HCT116 (cell line): Measurements from ENCODE around the gene DEPDC5.

ENCODE experiments used
- CEBPB ChIP-seq: IDR thresholded peaks from 2 replicates; pipeline ENCODE4 v1.6.1; 2012; ENCODE audit warnings: low read depth
- EZH2phosphoT487 ChIP-seq: fragments of 200-600 bp; IDR thresholded peaks from 2 replicates; pipeline ENCODE4 v1.6.1; 2018; ENCODE audit warnings: antibody characterized with exemption, borderline replicate concordance
- FOSL1 ChIP-seq: IDR thresholded peaks from 2 replicates; pipeline ENCODE4 v1.6.1; 2012; ENCODE audit warnings: low read depth
- JUND ChIP-seq: IDR thresholded peaks from 2 replicates; pipeline ENCODE4 v1.6.1; 2012
- MAX ChIP-seq: IDR thresholded peaks from 2 replicates; pipeline ENCODE4 v1.6.1; 2012
- POLR2AphosphoS5 ChIP-seq: IDR thresholded peaks from 2 replicates; pipeline ENCODE4 v1.6.1; 2011; ENCODE audit warnings: mild to moderate bottlenecking, low read depth, low read length, moderate library complexity
- RAD21 ChIP-seq: IDR thresholded peaks from 2 replicates; pipeline ENCODE4 v1.6.1; 2012; ENCODE audit warnings: low read depth, mild to moderate bottlenecking
- REST ChIP-seq: IDR thresholded peaks from 2 replicates; pipeline ENCODE4 v1.6.1; 2012; ENCODE audit warnings: low read depth
- SRF ChIP-seq: IDR thresholded peaks from 2 replicates; pipeline ENCODE4 v1.6.1; 2012; ENCODE audit warnings: low read depth
- TCF7L2 ChIP-seq: IDR thresholded peaks from 2 replicates; pipeline ENCODE4 v1.7.0; 2011; ENCODE audit warnings: borderline replicate concordance, inconsistent platforms; ENCODE audit not compliant: insufficient read depth, insufficient read length; ENCODE audit errors: extremely low read depth
- YY1 ChIP-seq: IDR thresholded peaks from 2 replicates; pipeline ENCODE4 v1.6.1; 2011; ENCODE audit warnings: low read length, low read depth, moderate library complexity, mild to moderate bottlenecking; ENCODE audit not compliant: insufficient replicate concordance; ENCODE audit errors: extremely low read depth
- ZNF274 ChIP-seq: fragments of 200-500 bp; sonication (Bioruptor generic); IDR thresholded peaks from 2 replicates; pipeline ENCODE4 v1.6.1; 2014; ENCODE audit warnings: mild to moderate bottlenecking, low read depth, low read length, inconsistent platforms
- TF ChIP-seq, protein P1 (sequence below), 3 experiments: fragments of 200-600 bp in 1 of 3; sonication (generic) in 1 of 3; IDR thresholded peaks in 2 of 3; conservative IDR thresholded peaks in 1 of 3; 2 replicates each; pipeline ENCODE4 v1.5.1; 2012 to 2017; ENCODE audit warnings: low read depth in 2 of 3, low read length in 2 of 3, antibody characterized with exemption in 1 of 3, borderline replicate concordance in 1 of 3, control low read depth in 1 of 3, mild to moderate bottlenecking in 1 of 3, mixed read lengths in 1 of 3, mixed run types in 1 of 3, moderate library complexity in 1 of 3; ENCODE audit not compliant: insufficient read depth in 1 of 3

GRCh38 chr22:31790240-31790639 lies 36.4 kb downstream of the DEPDC5 start:
- TF ChIP-seq MAX (no peak), EZH2phosphoT487 (no peak), JUND (no peak), FOSL1 (no peak), POLR2AphosphoS5 (no peak), REST (no peak), SRF (no peak), RAD21 (no peak), CEBPB (no peak), YY1 (no peak), TCF7L2 (no peak), ZNF274 (no peak)
- TF ChIP-seq, protein P1, sequence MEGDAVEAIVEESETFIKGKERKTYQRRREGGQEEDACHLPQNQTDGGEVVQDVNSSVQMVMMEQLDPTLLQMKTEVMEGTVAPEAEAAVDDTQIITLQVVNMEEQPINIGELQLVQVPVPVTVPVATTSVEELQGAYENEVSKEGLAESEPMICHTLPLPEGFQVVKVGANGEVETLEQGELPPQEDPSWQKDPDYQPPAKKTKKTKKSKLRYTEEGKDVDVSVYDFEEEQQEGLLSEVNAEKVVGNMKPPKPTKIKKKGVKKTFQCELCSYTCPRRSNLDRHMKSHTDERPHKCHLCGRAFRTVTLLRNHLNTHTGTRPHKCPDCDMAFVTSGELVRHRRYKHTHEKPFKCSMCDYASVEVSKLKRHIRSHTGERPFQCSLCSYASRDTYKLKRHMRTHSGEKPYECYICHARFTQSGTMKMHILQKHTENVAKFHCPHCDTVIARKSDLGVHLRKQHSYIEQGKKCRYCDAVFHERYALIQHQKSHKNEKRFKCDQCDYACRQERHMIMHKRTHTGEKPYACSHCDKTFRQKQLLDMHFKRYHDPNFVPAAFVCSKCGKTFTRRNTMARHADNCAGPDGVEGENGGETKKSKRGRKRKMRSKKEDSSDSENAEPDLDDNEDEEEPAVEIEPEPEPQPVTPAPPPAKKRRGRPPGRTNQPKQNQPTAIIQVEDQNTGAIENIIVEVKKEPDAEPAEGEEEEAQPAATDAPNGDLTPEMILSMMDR (IDR thresholded peaks at IDR 0.05 in 2 of 3, conservative IDR thresholded peaks at IDR 0.05 in 1 of 3; ENCODE audit: borderline replicate concordance in 1 of 3, insufficient read depth in 1 of 3, low read depth in 2 of 3, low read length in 2 of 3), result no peak
